Ishikawa (cell line): Measurements from ENCODE around the gene TSPAN15.

Source experiments
- CEBPB ChIP-seq: IDR thresholded peaks from 2 replicates; pipeline ENCODE4 v1.6.1; 2012
- CREB1 ChIP-seq: IDR thresholded peaks from 2 replicates; pipeline ENCODE4 v1.6.1; 2012; ENCODE audit warnings: low read depth
- EGR1 ChIP-seq: IDR thresholded peaks from 2 replicates; pipeline ENCODE4 v1.6.1; 2012
- EP300 ChIP-seq: IDR thresholded peaks from 2 replicates; pipeline ENCODE4 v1.6.1; 2012; ENCODE audit warnings: borderline replicate concordance
- FOXM1 ChIP-seq: IDR thresholded peaks from 2 replicates; pipeline ENCODE4 v1.6.1; 2012; ENCODE audit warnings: low read depth, borderline replicate concordance
- MAX ChIP-seq: IDR thresholded peaks from 2 replicates; pipeline ENCODE4 v1.6.1; 2012
- NFIC ChIP-seq: IDR thresholded peaks from 2 replicates; pipeline ENCODE4 v1.6.1; 2012
- RAD21 ChIP-seq: IDR thresholded peaks from 2 replicates; pipeline ENCODE4 v1.6.1; 2012; ENCODE audit warnings: low read depth
- TAF1 ChIP-seq: IDR thresholded peaks from 2 replicates; pipeline ENCODE4 v1.6.1; 2012; ENCODE audit warnings: low read depth, mild to moderate bottlenecking
- TCF12 ChIP-seq: IDR thresholded peaks from 2 replicates; pipeline ENCODE4 v1.6.1; 2012; ENCODE audit warnings: low read depth
- TEAD4 ChIP-seq: IDR thresholded peaks from 2 replicates; pipeline ENCODE4 v1.6.1; 2012
- USF1 ChIP-seq: IDR thresholded peaks from 2 replicates; pipeline ENCODE4 v1.6.1; 2012
- YY1 ChIP-seq: IDR thresholded peaks from 2 replicates; pipeline ENCODE4 v1.6.1; 2012; ENCODE audit warnings: low read depth
- ZBTB7A ChIP-seq: IDR thresholded peaks from 2 replicates; pipeline ENCODE4 v1.6.1; 2012; ENCODE audit warnings: low read depth
- TF ChIP-seq, protein P1 (sequence below): IDR thresholded peaks from 2 replicates; pipeline ENCODE4 v1.6.1; 2012; ENCODE audit warnings: low read depth, mild to moderate bottlenecking

TSPAN15 gene

DNA sequence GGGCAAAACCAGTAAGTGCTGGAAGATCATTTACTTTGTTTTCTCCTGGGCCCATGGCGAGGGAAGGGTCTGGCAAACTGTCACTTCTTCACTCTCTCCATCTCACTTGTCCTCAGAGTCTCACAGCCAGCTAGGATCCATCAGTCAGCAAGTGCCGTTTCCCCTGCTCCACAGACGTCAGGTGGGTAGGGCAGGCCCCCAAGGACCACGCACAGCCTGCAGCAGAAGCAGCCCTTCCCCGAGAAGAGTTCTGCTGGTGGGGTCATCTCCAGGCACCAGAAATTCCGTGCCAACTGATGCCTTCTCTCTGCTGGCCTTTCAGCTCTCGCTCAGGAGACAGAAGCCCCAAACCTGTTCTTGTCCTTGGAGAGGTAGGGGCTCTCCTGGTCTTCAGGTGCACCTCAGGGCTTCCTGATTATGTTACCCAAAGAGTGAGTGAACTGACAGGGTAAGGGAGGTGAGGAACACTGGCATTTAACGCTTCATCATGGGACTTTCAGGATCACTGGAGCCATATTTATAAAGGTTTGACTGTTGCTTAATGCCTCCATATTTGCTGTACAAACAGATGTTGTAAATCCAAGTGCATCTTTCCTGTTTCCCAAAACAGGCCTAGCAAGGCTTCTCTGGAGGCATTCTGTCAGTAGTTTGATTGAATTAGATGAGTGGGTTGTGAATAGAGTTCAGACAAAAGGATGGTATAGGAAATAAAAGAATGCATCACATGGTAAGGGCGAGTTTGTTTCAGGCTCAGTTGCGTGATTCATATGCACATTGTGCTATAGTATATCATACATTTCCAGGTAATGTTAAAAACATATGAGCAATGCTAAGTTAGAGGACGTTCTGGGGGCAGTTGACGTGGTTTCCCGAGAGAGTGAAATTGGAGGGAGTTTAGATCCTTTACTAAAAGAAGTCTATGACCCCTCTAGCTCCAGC is 13.7 kb upstream of the TSPAN15 start:
- TF ChIP-seq CREB1 (no peak), YY1 (no peak), RAD21 (no peak)

- TF ChIP-seq CREB1: no peak
- no peak for TF ChIP-seq NFIC
- no peak for TF ChIP-seq USF1
- no peak for TF ChIP-seq YY1
- TF ChIP-seq TAF1: 0 out of 2 replicates have a peak, but pooled peaks have one; percentile 36
- TF ChIP-seq EP300: no peak
- TF ChIP-seq CEBPB: no peak
Observed at GRCh38 chr10:69438536-69439349, 12.5 kb upstream of the TSPAN15 start.

DNA sequence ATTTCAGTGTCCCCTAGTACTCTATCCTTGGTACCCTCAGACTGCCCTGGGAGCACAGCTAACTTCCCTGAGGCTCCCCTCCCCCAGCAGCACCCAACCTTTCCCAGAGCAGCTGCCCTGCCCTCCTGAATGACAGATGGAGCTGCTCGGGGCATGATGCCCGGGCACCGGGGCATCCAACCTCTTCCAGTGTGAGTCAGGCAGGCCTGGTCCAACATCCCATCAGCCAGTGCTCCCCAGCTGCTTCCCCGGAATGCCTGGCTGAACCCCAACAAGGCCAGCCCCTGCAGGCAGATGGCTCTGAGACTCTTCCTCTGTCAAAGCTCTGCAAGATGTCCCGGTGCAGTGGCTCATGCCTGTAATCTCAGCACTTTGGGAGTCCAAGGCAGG is 11.9 kb upstream of the TSPAN15 start:
- TF ChIP-seq NFIC (no peak), CREB1 (no peak), ZBTB7A (no peak), TCF12 (no peak), RAD21 (no peak), USF1 (no peak), TAF1 (no peak), CEBPB (no peak), EGR1 (no peak), TEAD4 (no peak), FOXM1 (no peak)
- TF ChIP-seq, protein P1, sequence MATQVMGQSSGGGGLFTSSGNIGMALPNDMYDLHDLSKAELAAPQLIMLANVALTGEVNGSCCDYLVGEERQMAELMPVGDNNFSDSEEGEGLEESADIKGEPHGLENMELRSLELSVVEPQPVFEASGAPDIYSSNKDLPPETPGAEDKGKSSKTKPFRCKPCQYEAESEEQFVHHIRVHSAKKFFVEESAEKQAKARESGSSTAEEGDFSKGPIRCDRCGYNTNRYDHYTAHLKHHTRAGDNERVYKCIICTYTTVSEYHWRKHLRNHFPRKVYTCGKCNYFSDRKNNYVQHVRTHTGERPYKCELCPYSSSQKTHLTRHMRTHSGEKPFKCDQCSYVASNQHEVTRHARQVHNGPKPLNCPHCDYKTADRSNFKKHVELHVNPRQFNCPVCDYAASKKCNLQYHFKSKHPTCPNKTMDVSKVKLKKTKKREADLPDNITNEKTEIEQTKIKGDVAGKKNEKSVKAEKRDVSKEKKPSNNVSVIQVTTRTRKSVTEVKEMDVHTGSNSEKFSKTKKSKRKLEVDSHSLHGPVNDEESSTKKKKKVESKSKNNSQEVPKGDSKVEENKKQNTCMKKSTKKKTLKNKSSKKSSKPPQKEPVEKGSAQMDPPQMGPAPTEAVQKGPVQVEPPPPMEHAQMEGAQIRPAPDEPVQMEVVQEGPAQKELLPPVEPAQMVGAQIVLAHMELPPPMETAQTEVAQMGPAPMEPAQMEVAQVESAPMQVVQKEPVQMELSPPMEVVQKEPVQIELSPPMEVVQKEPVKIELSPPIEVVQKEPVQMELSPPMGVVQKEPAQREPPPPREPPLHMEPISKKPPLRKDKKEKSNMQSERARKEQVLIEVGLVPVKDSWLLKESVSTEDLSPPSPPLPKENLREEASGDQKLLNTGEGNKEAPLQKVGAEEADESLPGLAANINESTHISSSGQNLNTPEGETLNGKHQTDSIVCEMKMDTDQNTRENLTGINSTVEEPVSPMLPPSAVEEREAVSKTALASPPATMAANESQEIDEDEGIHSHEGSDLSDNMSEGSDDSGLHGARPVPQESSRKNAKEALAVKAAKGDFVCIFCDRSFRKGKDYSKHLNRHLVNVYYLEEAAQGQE: no peak

GRCh38 chr10:69439813-69440506 is 11.3 kb upstream of the TSPAN15 start:
- TF ChIP-seq EGR1: no peak
- no peak for TF ChIP-seq MAX
- no peak for TF ChIP-seq TAF1
- TF ChIP-seq TCF12: no peak
- no peak for TF ChIP-seq EP300
- TF ChIP-seq, protein P1: no peak
- no peak for TF ChIP-seq CEBPB

- no peak for TF ChIP-seq TCF12
- no peak for TF ChIP-seq EGR1
- no peak for TF ChIP-seq EP300
- no peak for TF ChIP-seq CREB1
Observed at GRCh38 chr10:69443354-69443753, 7.9 kb upstream of the TSPAN15 start.

- no peak for TF ChIP-seq CREB1
- TF ChIP-seq EP300: no peak
- no peak for TF ChIP-seq TEAD4
- no peak for TF ChIP-seq RAD21
- no peak for TF ChIP-seq MAX
- TF ChIP-seq USF1: no peak
- no peak for TF ChIP-seq ZBTB7A
- TF ChIP-seq EGR1: no peak
- TF ChIP-seq NFIC: no peak
Observed at GRCh38 chr10:69445041-69445440, 6.2 kb upstream of the TSPAN15 start.
